ENCODE measurements around the gene NANOS3.

DNA sequence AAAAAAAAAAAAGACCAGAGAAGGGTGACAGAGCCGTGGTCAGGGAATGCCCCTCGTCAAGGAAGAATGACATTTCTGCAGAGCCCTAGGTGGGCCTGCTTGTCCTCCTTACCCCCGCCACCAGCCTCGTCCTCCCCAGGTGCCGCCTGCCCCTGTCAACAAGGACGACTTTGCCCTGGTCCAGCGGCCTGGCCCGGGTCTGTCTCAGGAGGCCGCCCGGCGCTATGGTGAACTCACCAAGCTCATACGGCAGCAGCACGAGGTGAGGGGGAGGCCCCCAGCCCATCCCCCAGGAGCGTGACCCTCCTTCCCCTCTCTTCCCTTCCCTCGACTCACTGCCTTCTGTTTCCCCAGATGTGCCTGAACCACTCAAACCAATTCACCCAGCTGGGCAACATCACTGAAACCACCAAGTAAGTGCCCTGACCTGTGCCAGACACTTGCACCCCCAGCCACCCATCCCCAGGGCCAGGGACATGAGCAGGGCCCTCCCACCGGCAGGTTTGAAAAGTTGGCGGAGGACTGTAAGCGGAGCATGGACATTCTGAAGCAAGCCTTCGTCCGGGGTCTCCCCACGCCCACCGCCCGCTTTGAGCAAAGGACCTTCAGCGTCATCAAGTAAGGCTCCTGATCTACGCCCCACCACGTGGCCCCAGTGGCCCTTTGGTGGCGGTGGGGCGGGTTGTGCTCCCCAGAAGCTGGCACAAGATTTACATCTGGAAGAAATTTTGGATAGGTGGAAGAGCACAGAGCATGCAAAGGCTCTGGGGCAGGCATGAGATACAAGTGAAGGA, 46.5 kb downstream of the NANOS3 start:
- TF ChIP-seq POLR2AphosphoS5 (IDR thresholded peaks at IDR 0.05; ENCODE audit: low read depth, low read length) (no peak), POLR2A (IDR thresholded peaks at IDR 0.05; ENCODE audit: borderline replicate concordance, extremely low read depth, insufficient read depth, insufficient read length) (no peak), EZH2phosphoT487 (IDR thresholded peaks at IDR 0.05; ENCODE audit: borderline replicate concordance) (no peak), MAX (IDR thresholded peaks at IDR 0.05) (no peak), JUND (IDR thresholded peaks at IDR 0.05) (no peak)
- TF ChIP-seq, protein P1, sequence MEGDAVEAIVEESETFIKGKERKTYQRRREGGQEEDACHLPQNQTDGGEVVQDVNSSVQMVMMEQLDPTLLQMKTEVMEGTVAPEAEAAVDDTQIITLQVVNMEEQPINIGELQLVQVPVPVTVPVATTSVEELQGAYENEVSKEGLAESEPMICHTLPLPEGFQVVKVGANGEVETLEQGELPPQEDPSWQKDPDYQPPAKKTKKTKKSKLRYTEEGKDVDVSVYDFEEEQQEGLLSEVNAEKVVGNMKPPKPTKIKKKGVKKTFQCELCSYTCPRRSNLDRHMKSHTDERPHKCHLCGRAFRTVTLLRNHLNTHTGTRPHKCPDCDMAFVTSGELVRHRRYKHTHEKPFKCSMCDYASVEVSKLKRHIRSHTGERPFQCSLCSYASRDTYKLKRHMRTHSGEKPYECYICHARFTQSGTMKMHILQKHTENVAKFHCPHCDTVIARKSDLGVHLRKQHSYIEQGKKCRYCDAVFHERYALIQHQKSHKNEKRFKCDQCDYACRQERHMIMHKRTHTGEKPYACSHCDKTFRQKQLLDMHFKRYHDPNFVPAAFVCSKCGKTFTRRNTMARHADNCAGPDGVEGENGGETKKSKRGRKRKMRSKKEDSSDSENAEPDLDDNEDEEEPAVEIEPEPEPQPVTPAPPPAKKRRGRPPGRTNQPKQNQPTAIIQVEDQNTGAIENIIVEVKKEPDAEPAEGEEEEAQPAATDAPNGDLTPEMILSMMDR (IDR thresholded peaks at IDR 0.05 in 2 of 3, conservative IDR thresholded peaks at IDR 0.05 in 1 of 3; ENCODE audit: borderline replicate concordance in 1 of 3, insufficient read depth in 1 of 3, low read depth in 2 of 3, low read length in 2 of 3) = no peak
